ENCODE results near the gene LILRB1.
"Not testable (repeated sequence)": the region's sequence is repeated elsewhere in the genome, so short reads cannot be mapped to it uniquely, and the experiment has no call there.

- not testable (repeated sequence) for TF ChIP-seq POLR2A (IDR thresholded peaks at IDR 0.05; ENCODE audit: low read depth, low read length); TAF1 (IDR thresholded peaks at IDR 0.05; ENCODE audit: low read depth, low read length); POLR2AphosphoS5 (IDR thresholded peaks at IDR 0.05; ENCODE audit: low read depth, low read length); PAX5 (IDR thresholded peaks at IDR 0.05; ENCODE audit: insufficient read depth, low read length, severe bottlenecking); SPI1 (IDR thresholded peaks at IDR 0.05; ENCODE audit: low read depth, low read length)
Observed at GRCh38 chr19:54643583-54643982, 13.3 kb downstream of the LILRB1 start.
